GM12878 (cell line): Measurements from ENCODE around the gene ATG9B. TPM values are rescaled to one million over a fixed set of nuclear protein-coding genes. Genes with fewer than 3 reads are reported as not detected.

Experiments
- ATAC-seq: fragments of 200-7000 bp; cut with Tn5 transposase; 3 replicates; pipeline ENCODE4 v1.9.1; 2020; ENCODE audit warnings: mild to moderate bottlenecking, moderate library complexity
- BruUV-seq: library from RNA; stranded (reverse); fragments of 400-500 nt; replicated peaks from 2 replicates; lab custom pipeline; 2021; lab: Mats Ljungman, UMichigan
- CTCF ChIA-PET: fragments of 300-600 bp; sonication (Branson Sonifier 250); formaldehyde crosslinking; extraction: SDS; loops from one replicate; lab custom pipeline; 2021; ENCODE audit warnings: inconsistent platforms; lab: Yijun Ruan, JAX
- POLR2A ChIA-PET: fragments of 350-600 bp; formaldehyde crosslinking; extraction: SDS; loops from one replicate; lab custom pipeline; 2021; ENCODE audit warnings: inconsistent platforms; lab: Charles Lee
- RAD21 ChIA-PET: fragments of 300-600 bp; sonication (Branson Sonifier 250); formaldehyde crosslinking; loops from one replicate; lab custom pipeline; 2023; ENCODE audit warnings: antibody characterized with exemption; ENCODE audit not compliant: unreplicated experiment; lab: Charles Lee
- SMC1A ChIA-PET: fragments of 300-600 bp; sonication (Branson Sonifier 250); formaldehyde crosslinking; loops from one replicate; lab custom pipeline; 2023; ENCODE audit not compliant: unreplicated experiment, uncharacterized antibody; lab: Charles Lee
- DNase-seq: peaks from one replicate; pipeline ENCODE4 v3.0.0-alpha.2; 2011; ENCODE audit warnings: low read depth, low spot score
- FAIRE-seq: peaks from 3 replicates; lab custom pipeline; 2011; peaks lifted over from hg19 to GRCh38; lab: Jason Lieb, UNC
- H2AFZ ChIP-seq: 2 replicates; pipeline ENCODE4 v1.6.0; 2011; ENCODE audit warnings: low read depth, low read length, control low read depth; ENCODE audit not compliant: control insufficient read depth
- H3K27ac ChIP-seq: 2 replicates; pipeline ENCODE4 v1.5.1; 2011; ENCODE audit warnings: control low read depth; ENCODE audit not compliant: control insufficient read depth, insufficient read depth
- H3K27me3 ChIP-seq, 2 experiments: replicated peaks in 1 of 2; 2 replicates each; pipeline versions ENCODE4 v1.6.0 to v1.6.1; 2011; ENCODE audit warnings: low read length in 1 of 2; ENCODE audit not compliant: control insufficient read depth in 2 of 2, insufficient read depth in 2 of 2
- H3K36me3 ChIP-seq, 2 experiments: 2 replicates each; pipeline ENCODE4 v1.5.1; 2011; ENCODE audit warnings: low read length in 1 of 2; ENCODE audit not compliant: control insufficient read depth in 2 of 2, insufficient read depth in 2 of 2
- H3K4me1 ChIP-seq: 2 replicates; pipeline ENCODE4 v1.6.1; 2011; ENCODE audit warnings: mild to moderate bottlenecking, low read length, moderate library complexity, mixed read lengths; ENCODE audit not compliant: control insufficient read depth, insufficient read depth
- H3K4me2 ChIP-seq: 2 replicates; pipeline ENCODE4 v1.6.0; 2011; ENCODE audit warnings: control low read depth; ENCODE audit not compliant: control insufficient read depth, insufficient read depth
- H3K4me3 ChIP-seq: fragments of 200-600 bp; sonication (generic); 2 replicates; pipeline ENCODE4 v1.5.1; 2016
- H3K79me2 ChIP-seq: 2 replicates; pipeline ENCODE4 v1.6.0; 2011; ENCODE audit warnings: low read length; ENCODE audit not compliant: control insufficient read depth, insufficient read depth
- H3K9ac ChIP-seq: 2 replicates; pipeline ENCODE4 v1.8.0; 2011; ENCODE audit warnings: low read length, control low read depth, mixed read lengths; ENCODE audit not compliant: control insufficient read depth, insufficient read depth
- H3K9me3 ChIP-seq: replicated peaks from 3 replicates; pipeline ENCODE4 v1.5.1; 2011; ENCODE audit warnings: mild to moderate bottlenecking, low read length; ENCODE audit not compliant: control insufficient read depth, insufficient read depth
- H4K20me1 ChIP-seq: 2 replicates; pipeline ENCODE4 v1.6.0; 2011; ENCODE audit not compliant: control insufficient read depth, insufficient read depth
- HDAC6 ChIP-seq: fragments of 200-600 bp; sonication (generic); IDR thresholded peaks from one replicate; pipeline ENCODE4 v1.8.0; 2017; ENCODE audit warnings: antibody characterized with exemption; ENCODE audit not compliant: unreplicated experiment
- JUNB ChIP-seq: IDR thresholded peaks from 2 replicates; pipeline ENCODE4 v1.6.1; 2016; ENCODE audit warnings: antibody characterized with exemption, mild to moderate bottlenecking
- POU2F2 ChIP-seq: IDR thresholded peaks from 3 replicates; pipeline ENCODE4 v1.6.1; 2011; ENCODE audit warnings: low read depth, mild to moderate bottlenecking, low read length, borderline replicate concordance
- SRF ChIP-seq, 2 experiments: IDR thresholded peaks; 2 replicates each; pipeline ENCODE4 v1.6.1; 2011; ENCODE audit warnings: low read depth in 2 of 2, low read length in 2 of 2, mild to moderate bottlenecking in 1 of 2, moderate library complexity in 1 of 2
- ZZZ3 ChIP-seq: IDR thresholded peaks from 2 replicates; pipeline ENCODE4 v1.6.1; 2011; ENCODE audit warnings: low read depth; ENCODE audit not compliant: control insufficient read depth, insufficient read length
- WGBS: methylation state at CpG from one replicate; pipeline ENCODE4 v1.1.6; 2016; ENCODE audit warnings: low lambda C conversion rate; ENCODE audit not compliant: insufficient replicate concordance, insufficient coverage; ENCODE audit errors: missing lambda C conversion rate; 5-methylcytosine and 5-hydroxymethylcytosine counted together
- in situ Hi-C: fragments of 300-500 bp; cut with MboI; formaldehyde crosslinking; loops from 9 replicates; pipeline ENCODE4 v1.14.3; 2018; ENCODE audit warnings: mixed read lengths
- intact Hi-C: fragments of 100-400 bp; cut with micrococcal nuclease; formaldehyde crosslinking; loops from one replicate; pipeline ENCODE4 v1.14.2; 2022; ENCODE audit not compliant: unreplicated experiment
- polyA plus RNA-seq, 11 experiments: library from polyadenylated mRNA; depleted of rRNA in 4 of 11; unstranded in 6 of 11; stranded (reverse) in 5 of 11; fragments of >200 nt; fragmentation: Nextera tagmentation in 4 of 11; fragmentation: Illumina TruSeq in 1 of 11; extraction: Ambion mirVana in 4 of 11; extraction: Trizol in 1 of 11; gene quantifications; 1 replicate in 1 of 11; 2 replicates in 10 of 11; pipeline versions ENCODE4 v1.2.1 to v1.2.3, GENCODE V29; 2011 to 2016; ENCODE audit warnings: inconsistent platforms in 2 of 11, missing spikeins in 2 of 11, low read depth in 1 of 11
- total RNA-seq, 4 experiments: library from RNA; depleted of rRNA in 3 of 4; stranded (reverse); fragments of >200 nt in 3 of 4; fragmentation: Illumina TruSeq in 1 of 4; extraction: Trizol in 1 of 4; gene quantifications; 2 replicates each; pipeline versions ENCODE4 v1.2.1 to v1.2.3, GENCODE V29; 2013 to 2021

The ATG9B gene
- total and polyA plus RNA-seq, 10 of the 15 experiments (the other 5 are each of a cell fraction or from before 2014, with no cell fraction given), result 0.01 to 0.83 (median 0.12) TPM; not detected in 2

DNA sequence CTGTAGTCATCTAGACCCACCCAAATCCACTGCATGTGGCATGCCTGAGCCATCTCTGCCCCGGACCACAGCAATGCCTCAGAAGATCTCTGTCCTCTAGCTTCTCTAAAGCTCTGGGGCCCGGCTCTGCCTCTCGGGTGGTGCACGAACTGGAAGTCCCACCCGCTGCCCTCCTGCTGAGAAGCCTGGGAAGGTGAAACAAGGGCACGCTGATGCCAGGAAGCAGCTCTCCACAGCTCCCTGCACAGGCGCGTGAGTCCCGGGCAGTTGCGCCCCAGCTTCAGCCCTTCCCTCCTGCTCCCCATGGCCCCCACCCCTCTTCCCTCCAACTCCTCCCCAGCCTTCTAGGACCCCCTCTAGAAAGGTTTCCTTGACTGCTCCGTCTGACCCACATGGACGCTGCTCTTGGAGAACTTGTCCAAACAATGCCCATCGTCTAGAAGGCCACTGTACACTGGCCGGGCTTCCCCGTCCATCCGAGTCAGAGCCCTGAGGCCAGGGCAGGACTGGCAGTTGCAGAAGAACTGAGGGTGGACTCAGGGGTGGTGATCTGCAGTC is 58.9 kb downstream of the ATG9B start:
- Histone ChIP-seq H3K4me3 (no peak overlapping the region), H2AFZ (no peak overlapping the region), H4K20me1 (no peaks in the 10 kb centered on the region), H3K36me3 (no peaks in the 10 kb centered on the region), H3K27ac (no peak overlapping the region), H3K4me1 (no peaks in the 10 kb centered on the region), H3K9me3 (no peaks in the 10 kb centered on the region), H3K9ac (no peak overlapping the region), H3K79me2 (no peaks in the 10 kb centered on the region), H3K27me3 (peaks cover 0 to 2% of the 10 kb centered on the region in 2 experiments; a peak in 2 of 4 replicates), H3K4me2 (no peak overlapping the region)
- in situ Hi-C loops (no loop called here), intact Hi-C loops (no loop called here)
- no peak for TF ChIP-seq JUNB
- no peak for TF ChIP-seq SRF (IDR thresholded peaks at IDR 0.05; ENCODE audit: low read depth in 2 of 2, low read length in 2 of 2)
- no peak for TF ChIP-seq ZZZ3
- TF ChIP-seq POU2F2, result no peak
- no peak for TF ChIP-seq HDAC6
- BruUV-seq, result no TSS peak
- FAIRE-seq (no peak), ATAC-seq (no peak), DNase-seq (no peak)
- ChIA-PET POLR2A (no interaction called here), SMC1A (interaction anchor here (0.6 kb wide), 1 partner anchor 15 kb away, joined by 3 read pairs; no protein-coding TSS in a partner anchor), RAD21 (no interaction called here), CTCF (interaction anchor here (0.9 to 2.2 kb wide), 2 partner anchors 19 to 25 kb away, joined by 3 to 9 read pairs; no protein-coding TSS in a partner anchor)
- WGBS, result 32% methylated on average over 16 of the region's 16 CpGs

Other genes with a start within 250 kb of the ATG9B start
Only the 7 nearest of the 18 such genes appear.
- gene KCNH2, start 46.2 kb downstream of the ATG9B start, total RNA-seq (2014; rRNA removed), result not detected in 2 replicates
- gene KCNH2, start 46.2 kb downstream of the ATG9B start, total RNA-seq (2014; rRNA removed; fragmentation: Illumina TruSeq; extraction: Trizol), result not detected in 2 replicates
- 0.18 and 0.19 TPM in 2 replicates for gene KCNH2, start 46.2 kb downstream of the ATG9B start, total RNA-seq (2021)
- gene KCNH2, start 46.2 kb downstream of the ATG9B start, polyA plus RNA-seq (2011; rRNA removed), result 0.10 and 0.24 TPM in 2 replicates
- gene KCNH2, start 46.2 kb downstream of the ATG9B start, polyA plus RNA-seq (2014; fragmentation: Illumina TruSeq; extraction: Trizol), result not detected in 2 replicates
- under 1 TPM in 1 of 2 experiments, not detected in 1; 0.04 TPM for gene KCNH2, start 46.2 kb downstream of the ATG9B start, polyA plus RNA-seq (2014; fragmentation: Nextera tagmentation; extraction: Ambion mirVana)
- gene KCNH2, start 46.2 kb downstream of the ATG9B start, polyA plus RNA-seq (2014; rRNA removed), result 0.03 and 0.15 TPM in 2 replicates
- gene KCNH2, start 46.2 kb downstream of the ATG9B start, polyA plus RNA-seq (2016; fragmentation: Nextera tagmentation; extraction: Ambion mirVana), result not detected
- gene NOS3, start 33.5 kb downstream of the ATG9B start, total RNA-seq (2014; rRNA removed), result 0.06 and 0.16 TPM in 2 replicates
- gene NOS3, start 33.5 kb downstream of the ATG9B start, total RNA-seq (2014; rRNA removed; fragmentation: Illumina TruSeq; extraction: Trizol), result 0.05 and 0.09 TPM in 2 replicates
- 0.32 and 0.92 TPM in 2 replicates for gene NOS3, start 33.5 kb downstream of the ATG9B start, total RNA-seq (2021)
- 0.30 and 0.42 TPM in 2 replicates for gene NOS3, start 33.5 kb downstream of the ATG9B start, polyA plus RNA-seq (2011; rRNA removed)
- 0.06 TPM in 1 of 2 replicates, not detected in the other for gene NOS3, start 33.5 kb downstream of the ATG9B start, polyA plus RNA-seq (2014; fragmentation: Illumina TruSeq; extraction: Trizol)
- gene NOS3, start 33.5 kb downstream of the ATG9B start, polyA plus RNA-seq (2014; fragmentation: Nextera tagmentation; extraction: Ambion mirVana), result not detected
- gene NOS3, start 33.5 kb downstream of the ATG9B start, polyA plus RNA-seq (2014; rRNA removed), result 0.33 and 0.56 TPM in 2 replicates
- under 1 TPM in 1 of 2 experiments, not detected in 1; 0.70 TPM for gene NOS3, start 33.5 kb downstream of the ATG9B start, polyA plus RNA-seq (2016; fragmentation: Nextera tagmentation; extraction: Ambion mirVana)
- 26.3 and 27.4 TPM in 2 replicates for gene ABCB8, start 4.0 kb upstream of the ATG9B start, total RNA-seq (2014; rRNA removed)
- gene ABCB8, start 4.0 kb upstream of the ATG9B start, total RNA-seq (2014; rRNA removed; fragmentation: Illumina TruSeq; extraction: Trizol), result 9.1 and 10.8 TPM in 2 replicates
- 30.6 and 34.7 TPM in 2 replicates for gene ABCB8, start 4.0 kb upstream of the ATG9B start, total RNA-seq (2021)
- 3.8 and 9.6 TPM in 2 replicates for gene ABCB8, start 4.0 kb upstream of the ATG9B start, polyA plus RNA-seq (2011; rRNA removed)
- gene ABCB8, start 4.0 kb upstream of the ATG9B start, polyA plus RNA-seq (2014; fragmentation: Illumina TruSeq; extraction: Trizol), result 4.7 and 11.5 TPM in 2 replicates
- 1 to 10 TPM in 1 of 2 experiments, under 1 TPM in 1; 0.77 to 1.2 TPM for gene ABCB8, start 4.0 kb upstream of the ATG9B start, polyA plus RNA-seq (2014; fragmentation: Nextera tagmentation; extraction: Ambion mirVana)
- gene ABCB8, start 4.0 kb upstream of the ATG9B start, polyA plus RNA-seq (2014; rRNA removed), result 24.7 and 27.3 TPM in 2 replicates
- gene ABCB8, start 4.0 kb upstream of the ATG9B start, polyA plus RNA-seq (2016; fragmentation: Nextera tagmentation; extraction: Ambion mirVana), result 10 to 100 TPM; 30.5 to 34.8 TPM
- gene ASIC3, start 24.0 kb upstream of the ATG9B start, total RNA-seq (2014; rRNA removed), result 0.16 TPM in 1 of 2 replicates, not detected in the other
- gene ASIC3, start 24.0 kb upstream of the ATG9B start, total RNA-seq (2014; rRNA removed; fragmentation: Illumina TruSeq; extraction: Trizol), result 0.51 TPM in 1 of 2 replicates, not detected in the other
- 1.0 and 1.5 TPM in 2 replicates for gene ASIC3, start 24.0 kb upstream of the ATG9B start, total RNA-seq (2021)
- 0.07 and 0.09 TPM in 2 replicates for gene ASIC3, start 24.0 kb upstream of the ATG9B start, polyA plus RNA-seq (2011; rRNA removed)
- 0.47 TPM in 1 of 2 replicates, not detected in the other for gene ASIC3, start 24.0 kb upstream of the ATG9B start, polyA plus RNA-seq (2014; fragmentation: Illumina TruSeq; extraction: Trizol)
- not detected for gene ASIC3, start 24.0 kb upstream of the ATG9B start, polyA plus RNA-seq (2014; fragmentation: Nextera tagmentation; extraction: Ambion mirVana)
- gene ASIC3, start 24.0 kb upstream of the ATG9B start, polyA plus RNA-seq (2014; rRNA removed), result 0.55 and 1.4 TPM in 2 replicates
- under 1 TPM; 0.24 to 0.40 TPM for gene ASIC3, start 24.0 kb upstream of the ATG9B start, polyA plus RNA-seq (2016; fragmentation: Nextera tagmentation; extraction: Ambion mirVana)
- gene CDK5, start 33.4 kb upstream of the ATG9B start, total RNA-seq (2014; rRNA removed), result 25.9 and 30.3 TPM in 2 replicates
- gene CDK5, start 33.4 kb upstream of the ATG9B start, total RNA-seq (2014; rRNA removed; fragmentation: Illumina TruSeq; extraction: Trizol), result 18.2 and 19.4 TPM in 2 replicates
- gene CDK5, start 33.4 kb upstream of the ATG9B start, total RNA-seq (2021), result 19.1 and 19.7 TPM in 2 replicates
- 20.2 and 24.5 TPM in 2 replicates for gene CDK5, start 33.4 kb upstream of the ATG9B start, polyA plus RNA-seq (2011; rRNA removed)
- gene CDK5, start 33.4 kb upstream of the ATG9B start, polyA plus RNA-seq (2014; fragmentation: Illumina TruSeq; extraction: Trizol), result 13.9 and 19.4 TPM in 2 replicates
- 1 to 10 TPM; 1.5 to 8.1 TPM for gene CDK5, start 33.4 kb upstream of the ATG9B start, polyA plus RNA-seq (2014; fragmentation: Nextera tagmentation; extraction: Ambion mirVana)
- 23.5 and 27.6 TPM in 2 replicates for gene CDK5, start 33.4 kb upstream of the ATG9B start, polyA plus RNA-seq (2014; rRNA removed)
- gene CDK5, start 33.4 kb upstream of the ATG9B start, polyA plus RNA-seq (2016; fragmentation: Nextera tagmentation; extraction: Ambion mirVana), result 10 to 100 TPM; 33.1 to 33.4 TPM
- 50.7 and 51.0 TPM in 2 replicates for gene SLC4A2, start 35.1 kb upstream of the ATG9B start, total RNA-seq (2014; rRNA removed)
- 15.6 and 17.4 TPM in 2 replicates for gene SLC4A2, start 35.1 kb upstream of the ATG9B start, total RNA-seq (2014; rRNA removed; fragmentation: Illumina TruSeq; extraction: Trizol)
- gene SLC4A2, start 35.1 kb upstream of the ATG9B start, total RNA-seq (2021), result 69.1 and 78.6 TPM in 2 replicates
- gene SLC4A2, start 35.1 kb upstream of the ATG9B start, polyA plus RNA-seq (2011; rRNA removed), result 10.8 and 25.8 TPM in 2 replicates
- 2.9 and 21.9 TPM in 2 replicates for gene SLC4A2, start 35.1 kb upstream of the ATG9B start, polyA plus RNA-seq (2014; fragmentation: Illumina TruSeq; extraction: Trizol)
- gene SLC4A2, start 35.1 kb upstream of the ATG9B start, polyA plus RNA-seq (2014; fragmentation: Nextera tagmentation; extraction: Ambion mirVana), result 10 to 100 TPM in 1 of 2 experiments, 1 to 10 TPM in 1; 2.7 to 12.1 TPM
- 63.8 and 68.7 TPM in 2 replicates for gene SLC4A2, start 35.1 kb upstream of the ATG9B start, polyA plus RNA-seq (2014; rRNA removed)
- gene SLC4A2, start 35.1 kb upstream of the ATG9B start, polyA plus RNA-seq (2016; fragmentation: Nextera tagmentation; extraction: Ambion mirVana), result 10 to 100 TPM; 34.4 to 38.9 TPM
- gene FASTK, start 56.3 kb upstream of the ATG9B start, total RNA-seq (2014; rRNA removed), result 84.3 and 93.9 TPM in 2 replicates
- gene FASTK, start 56.3 kb upstream of the ATG9B start, total RNA-seq (2014; rRNA removed; fragmentation: Illumina TruSeq; extraction: Trizol), result 22.8 and 26.6 TPM in 2 replicates
- 79.2 and 82.0 TPM in 2 replicates for gene FASTK, start 56.3 kb upstream of the ATG9B start, total RNA-seq (2021)
- gene FASTK, start 56.3 kb upstream of the ATG9B start, polyA plus RNA-seq (2011; rRNA removed), result 13.0 and 26.9 TPM in 2 replicates
- 8.5 and 23.7 TPM in 2 replicates for gene FASTK, start 56.3 kb upstream of the ATG9B start, polyA plus RNA-seq (2014; fragmentation: Illumina TruSeq; extraction: Trizol)
- gene FASTK, start 56.3 kb upstream of the ATG9B start, polyA plus RNA-seq (2014; fragmentation: Nextera tagmentation; extraction: Ambion mirVana), result 1 to 10 TPM in 1 of 2 experiments, under 1 TPM in 1; 0.19 to 4.1 TPM
- 102 and 123 TPM in 2 replicates for gene FASTK, start 56.3 kb upstream of the ATG9B start, polyA plus RNA-seq (2014; rRNA removed)
- gene FASTK, start 56.3 kb upstream of the ATG9B start, polyA plus RNA-seq (2016; fragmentation: Nextera tagmentation; extraction: Ambion mirVana), result 10 to 100 TPM; 86.3 to 96.5 TPM